Stimulated activated CD8-positive, alpha-beta memory T cell treated with anti-CD3 and anti-CD28 coated beads, Interleukin-7, amount 100 ng/mL, for 48 hours (primary cell): ENCODE results near the gene MELTF.
A peak's percentile ranks its signal among the peaks of the same experiment; 100 is the strongest.

Source experiments
- DNase-seq, 2 donors: peaks; one replicate each; pipeline ENCODE4 v3.0.0-alpha.2; 2020; ENCODE audit warnings: low read depth in 1 of 2; ENCODE audit errors: extremely low read depth in 1 of 2

MELTF gene

GRCh38 chr3:197010556-197011351 is 18.9 kb downstream of the MELTF start:
- no peak for DNase-seq

- DNase-seq, result no peak
Measured at GRCh38 chr3:197009532-197010019, 20.0 kb downstream of the MELTF start.

- DNase-seq, result no peak
Measured at GRCh38 chr3:197008436-197009209, 21.0 kb downstream of the MELTF start.

GRCh38 chr3:197007953-197008352 is 21.7 kb downstream of the MELTF start:
- DNase-seq, result no peak

- DNase-seq, result no peak
Measured at GRCh38 chr3:197007296-197007940, 22.2 kb downstream of the MELTF start.

GRCh38 chr3:197006860-197007259 is 22.8 kb downstream of the MELTF start:
- DNase-seq, result no peak

GRCh38 chr3:197006446-197006845 is 23.2 kb downstream of the MELTF start:
- no peak for DNase-seq

- no peak for DNase-seq
Measured at GRCh38 chr3:197003461-197004385, 25.9 kb downstream of the MELTF start.

GRCh38 chr3:197002701-197003454 is 26.7 kb downstream of the MELTF start:
- peak; percentile 67 to 69 for DNase-seq

GRCh38 chr3:197001972-197002700 is 27.5 kb downstream of the MELTF start:
- no peak for DNase-seq

- no peak for DNase-seq
Measured at GRCh38 chr3:197001106-197001971, 28.3 kb downstream of the MELTF start.

- no peak for DNase-seq
Measured at GRCh38 chr3:197000211-197000610, 29.4 kb downstream of the MELTF start.

- no peak for DNase-seq
Measured at GRCh38 chr3:196998966-196999760, 30.5 kb downstream of the MELTF start.

- DNase-seq, result no peak
Measured at GRCh38 chr3:196997311-196997710, 32.3 kb downstream of the MELTF start.

GRCh38 chr3:196996454-196997265 is 33.0 kb downstream of the MELTF start:
- no peak for DNase-seq

GRCh38 chr3:196995646-196996355 is 33.8 kb downstream of the MELTF start:
- DNase-seq, result no peak
